LoVo (cell line): Measurements from ENCODE around the gene TDRD6.
"Not testable (repeated sequence)": the region's sequence is repeated elsewhere in the genome, so short reads cannot be mapped to it uniquely, and the experiment has no call there.

ENCODE experiments used
- DNase-seq: peaks from one replicate; pipeline ENCODE4 v3.0.0-alpha.2; 2016; ENCODE audit warnings: low spot score

TDRD6 gene

DNA sequence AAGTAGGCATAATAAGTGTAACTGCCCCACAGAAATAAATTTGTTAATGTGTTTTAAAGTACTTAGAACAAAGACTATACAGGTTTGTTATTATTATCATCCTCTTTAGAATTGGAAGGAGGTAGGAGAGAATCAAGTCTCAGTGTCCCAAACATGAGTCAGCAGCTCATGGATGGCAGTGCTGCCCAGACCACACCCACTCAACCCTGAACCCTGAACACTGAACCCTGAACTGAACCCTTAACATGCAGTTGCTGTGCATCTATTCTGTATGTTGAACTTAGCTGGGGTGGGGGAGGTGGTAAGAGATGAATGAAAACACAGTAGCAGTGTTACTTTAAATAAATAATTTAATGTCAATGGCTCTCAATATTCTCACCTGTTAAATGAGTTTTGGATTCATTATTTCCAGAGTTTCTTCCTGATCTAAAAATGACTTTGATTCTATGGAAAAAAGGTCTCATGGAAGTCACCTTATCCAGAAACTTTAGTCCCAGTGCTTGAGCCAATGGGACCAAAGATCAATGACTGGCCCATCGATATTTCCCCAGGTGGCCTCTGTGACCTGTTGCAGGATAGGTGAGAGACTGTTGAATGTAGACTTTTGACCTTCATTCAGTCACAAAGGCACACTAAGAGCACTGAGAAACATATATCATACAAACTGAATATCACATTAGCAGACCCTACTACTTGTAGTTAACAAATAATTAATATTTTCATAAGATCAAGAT, 55.9 kb downstream of the TDRD6 start:
- DNase-seq, result no peak

DNA sequence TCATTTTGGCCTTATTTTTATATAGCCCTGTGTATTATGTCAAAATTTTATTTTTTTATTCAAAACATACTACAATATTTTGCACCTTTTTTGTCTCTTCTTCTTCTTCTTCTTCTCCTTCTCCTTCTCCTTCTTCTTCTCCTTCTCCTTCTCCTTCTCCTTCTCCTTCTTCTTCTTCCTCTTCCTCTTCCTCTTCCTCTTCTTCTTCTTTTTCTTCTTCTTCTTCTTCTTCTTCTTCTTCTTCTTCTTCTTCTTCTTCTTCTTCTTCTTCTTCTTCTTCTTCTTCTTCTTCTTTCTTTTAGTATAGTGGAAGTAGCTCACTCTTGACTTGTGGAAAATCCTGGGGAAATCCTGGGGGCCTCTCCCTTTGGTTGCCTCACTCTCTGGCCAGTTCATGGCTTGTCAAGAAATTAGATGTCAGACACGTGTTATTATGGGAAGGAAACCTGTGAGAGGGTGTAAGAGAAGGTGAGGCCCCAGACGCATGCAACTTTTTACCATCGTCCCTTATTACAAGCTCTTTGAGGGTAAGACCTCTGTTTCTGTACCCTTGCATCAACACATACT, 56.6 kb downstream of the TDRD6 start:
- DNase-seq, result not testable (repeated sequence)

DNA sequence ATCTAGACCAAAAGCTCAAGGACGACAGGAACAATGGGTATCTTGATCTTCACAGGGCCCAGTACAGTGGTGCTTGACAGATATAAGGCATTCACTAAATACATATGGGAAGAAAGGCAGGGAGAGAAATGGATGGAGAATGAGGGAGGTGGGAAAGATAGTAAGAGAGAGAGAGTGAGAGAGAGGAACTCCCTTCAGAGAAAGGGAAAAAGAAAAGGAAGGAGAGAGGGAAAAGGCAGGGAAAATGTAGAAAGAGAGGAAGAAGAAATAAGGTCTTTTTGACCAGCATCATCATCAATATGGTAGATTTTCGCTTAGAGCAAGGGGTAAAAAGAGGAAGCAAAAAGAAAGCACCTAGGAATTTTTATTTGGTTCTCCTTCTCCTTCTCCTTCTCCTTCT, 58.3 kb downstream of the TDRD6 start:
- no peak for DNase-seq

DNA sequence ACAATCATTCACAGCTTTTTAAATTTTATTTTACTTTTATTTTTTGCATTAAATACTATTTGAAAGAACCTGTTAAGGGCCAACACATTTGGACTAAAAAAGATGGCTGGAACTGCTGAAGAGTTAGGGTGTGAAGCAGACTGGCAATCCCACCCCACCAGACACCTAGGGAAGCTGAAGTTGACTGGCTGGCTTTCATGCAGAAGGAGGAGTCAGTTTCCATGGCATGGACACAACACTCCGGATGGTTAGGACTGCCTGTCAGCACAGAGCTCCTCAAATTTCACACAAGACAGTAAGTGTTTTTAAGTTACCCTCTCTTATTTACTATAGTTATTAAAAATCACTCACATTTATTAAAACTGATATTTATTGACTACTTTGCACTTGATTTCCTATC, 59.0 kb downstream of the TDRD6 start, which contains the start of gene ANKRD66:
Gene ANKRD66 (plus strand): TSS at position 238 of the 400 bp plus-strand sequence. CDS start 5,016 bp downstream, outside the sequence.
- no peak for DNase-seq

DNA sequence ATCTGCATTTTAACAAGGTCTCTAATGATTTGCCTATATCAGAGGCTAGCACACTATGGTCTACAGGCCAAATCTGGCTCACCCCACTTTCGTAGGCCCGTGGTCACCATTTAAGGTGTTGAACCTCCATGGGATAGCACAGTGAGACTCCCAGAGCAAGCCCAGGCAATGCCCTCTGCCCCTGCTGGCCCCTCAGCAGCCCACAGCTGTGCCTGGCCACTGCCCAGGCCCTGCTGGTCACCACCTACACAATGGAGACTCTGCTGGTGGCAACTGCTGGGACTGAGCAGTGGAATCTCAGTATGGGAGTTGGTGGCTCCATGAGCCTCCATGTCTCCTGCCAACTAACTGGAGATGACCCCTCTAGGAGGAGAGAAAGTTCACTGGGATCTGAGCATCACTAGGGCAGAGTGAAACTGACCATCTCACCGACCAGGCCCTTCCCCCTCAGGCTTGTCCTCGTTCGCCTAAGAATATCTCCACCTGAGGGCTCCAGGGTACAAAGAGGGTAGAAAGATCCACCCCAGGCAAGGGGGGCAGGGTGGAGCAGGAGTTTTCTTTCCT, 61.3 kb downstream of the TDRD6 start:
- no peak for DNase-seq

DNA sequence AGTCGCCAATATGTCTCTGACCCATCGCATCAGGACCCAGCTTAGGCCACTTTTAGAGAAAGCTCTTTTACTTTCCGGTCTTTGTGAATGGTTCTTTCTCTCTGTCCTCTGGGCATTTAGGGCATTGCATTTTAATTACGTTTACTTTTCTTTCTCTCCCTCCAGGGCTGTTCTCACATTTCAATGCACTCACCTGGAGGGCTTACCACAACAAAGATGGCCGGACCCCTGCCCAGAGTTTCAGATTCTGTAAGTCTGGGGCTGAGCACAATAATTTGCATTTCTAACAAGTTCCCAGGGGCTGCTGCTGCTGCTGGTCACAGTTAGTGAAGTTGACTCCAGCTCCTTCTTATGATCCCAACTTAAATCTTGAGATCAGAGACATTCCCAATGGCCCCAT, 62.0 kb downstream of the TDRD6 start:
- no peak for DNase-seq

DNA sequence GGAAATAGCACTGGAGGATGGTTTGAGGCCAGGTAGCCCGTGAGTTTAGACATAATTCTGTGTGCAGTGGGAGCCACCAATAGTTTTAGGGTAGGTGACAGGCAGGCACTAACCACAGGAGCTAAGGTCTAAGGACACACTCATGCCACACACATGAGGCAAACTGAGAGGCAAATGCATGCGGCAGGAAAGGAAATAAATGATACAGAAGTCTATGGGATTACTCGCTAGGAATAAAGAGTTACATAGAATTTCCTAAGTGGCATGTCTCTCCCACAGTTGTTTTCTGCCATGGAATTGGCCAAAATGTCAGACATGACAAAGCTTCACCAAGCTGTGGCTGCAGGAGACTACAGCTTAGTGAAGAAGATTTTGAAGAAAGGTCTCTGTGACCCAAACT, 64.0 kb downstream of the TDRD6 start:
- DNase-seq, result no peak
